ENCODE data around the gene GTPBP3.

GTPBP3 gene

GRCh38 chr19:17307876-17308377 is 29.4 kb upstream of the GTPBP3 start:
- Histone ChIP-seq H3K4me3 (ENCODE audit: low read depth, low read length) (no peak overlapping the region), H3K9me3 (ENCODE audit: severe bottlenecking) (no peaks in the 10 kb centered on the region), H3K27me3 (ENCODE audit: insufficient read depth, low read depth, severe bottlenecking) (no peaks in the 10 kb centered on the region), H3K27ac (no peak overlapping the region), H3K36me3 (peaks cover 7% of the 10 kb centered on the region)
- TF ChIP-seq, protein P1, sequence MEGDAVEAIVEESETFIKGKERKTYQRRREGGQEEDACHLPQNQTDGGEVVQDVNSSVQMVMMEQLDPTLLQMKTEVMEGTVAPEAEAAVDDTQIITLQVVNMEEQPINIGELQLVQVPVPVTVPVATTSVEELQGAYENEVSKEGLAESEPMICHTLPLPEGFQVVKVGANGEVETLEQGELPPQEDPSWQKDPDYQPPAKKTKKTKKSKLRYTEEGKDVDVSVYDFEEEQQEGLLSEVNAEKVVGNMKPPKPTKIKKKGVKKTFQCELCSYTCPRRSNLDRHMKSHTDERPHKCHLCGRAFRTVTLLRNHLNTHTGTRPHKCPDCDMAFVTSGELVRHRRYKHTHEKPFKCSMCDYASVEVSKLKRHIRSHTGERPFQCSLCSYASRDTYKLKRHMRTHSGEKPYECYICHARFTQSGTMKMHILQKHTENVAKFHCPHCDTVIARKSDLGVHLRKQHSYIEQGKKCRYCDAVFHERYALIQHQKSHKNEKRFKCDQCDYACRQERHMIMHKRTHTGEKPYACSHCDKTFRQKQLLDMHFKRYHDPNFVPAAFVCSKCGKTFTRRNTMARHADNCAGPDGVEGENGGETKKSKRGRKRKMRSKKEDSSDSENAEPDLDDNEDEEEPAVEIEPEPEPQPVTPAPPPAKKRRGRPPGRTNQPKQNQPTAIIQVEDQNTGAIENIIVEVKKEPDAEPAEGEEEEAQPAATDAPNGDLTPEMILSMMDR (IDR thresholded peaks at IDR 0.05; ENCODE audit: low read depth, low read length) = no peak
- DNase-seq = no peak

DNA sequence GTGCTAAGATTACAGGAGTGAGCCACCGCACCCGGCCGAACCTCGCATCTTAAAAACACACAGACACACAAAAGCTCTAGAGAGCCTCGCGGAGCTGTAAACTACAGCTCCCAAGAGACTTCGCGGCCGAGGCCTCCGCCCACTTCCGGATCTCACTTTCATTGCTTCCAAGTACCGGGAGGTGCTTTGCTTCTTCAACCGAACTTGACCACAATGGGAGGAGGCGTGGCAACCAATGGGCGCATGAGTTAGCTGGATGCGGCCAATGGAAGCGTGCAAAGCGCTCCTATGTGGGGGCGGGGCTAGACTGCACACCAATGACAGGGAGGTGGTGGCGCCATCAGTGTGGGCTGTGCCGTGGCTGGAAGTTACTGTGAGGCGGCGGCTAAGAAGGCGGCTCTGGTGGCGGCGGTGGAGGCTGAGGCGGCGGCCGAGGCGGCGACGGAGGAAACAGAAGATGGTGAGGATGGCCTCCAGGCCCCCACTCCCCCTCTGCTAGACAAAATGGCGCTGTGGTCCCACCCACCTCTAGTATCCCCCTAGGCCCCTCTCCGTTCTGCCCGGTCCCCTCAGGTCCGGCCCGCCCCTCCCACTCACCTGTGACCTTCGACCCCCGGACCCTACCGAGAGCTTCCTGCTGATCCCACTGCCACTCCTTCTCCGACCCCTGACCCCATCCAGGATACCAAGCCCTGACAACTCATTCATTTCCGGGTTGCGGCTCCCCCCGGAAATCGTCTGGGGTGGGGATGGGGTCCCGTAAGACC is 28.0 kb upstream of the GTPBP3 start, which contains the start of gene DDA1:
Gene DDA1 (plus strand): TSS at position 366 of the 767 bp plus-strand sequence. CDS start 92 bp downstream, at position 458.
- Histone ChIP-seq H3K27ac (peak within 1 kb of the TSS; percentile 78), H3K36me3 (peaks cover 13% of the 10 kb centered on the region), H3K4me3 (ENCODE audit: low read depth, low read length) (peak within 1 kb of the TSS; percentile 97), H3K9me3 (ENCODE audit: severe bottlenecking) (no peaks in the 10 kb centered on the region), H3K27me3 (ENCODE audit: insufficient read depth, low read depth, severe bottlenecking) (no peaks in the 10 kb centered on the region)
- TF ChIP-seq, protein P1 (IDR thresholded peaks at IDR 0.05; ENCODE audit: low read depth, low read length) = no peak
- DNase-seq = peak; percentile 100

- no peak for DNase-seq
- Histone ChIP-seq H3K36me3 (peaks cover 17% of the 10 kb centered on the region), H3K9me3 (ENCODE audit: severe bottlenecking) (no peaks in the 10 kb centered on the region), H3K27me3 (ENCODE audit: insufficient read depth, low read depth, severe bottlenecking) (no peaks in the 10 kb centered on the region), H3K4me3 (ENCODE audit: low read depth, low read length) (peak overlapping the region; percentile 97), H3K27ac (peak overlapping the region; percentile 78)
- TF ChIP-seq, protein P1 (IDR thresholded peaks at IDR 0.05; ENCODE audit: low read depth, low read length) = no peak
These were observed 27.3 kb upstream of the GTPBP3 start for GRCh38 chr19:17309965-17310461.

DNA sequence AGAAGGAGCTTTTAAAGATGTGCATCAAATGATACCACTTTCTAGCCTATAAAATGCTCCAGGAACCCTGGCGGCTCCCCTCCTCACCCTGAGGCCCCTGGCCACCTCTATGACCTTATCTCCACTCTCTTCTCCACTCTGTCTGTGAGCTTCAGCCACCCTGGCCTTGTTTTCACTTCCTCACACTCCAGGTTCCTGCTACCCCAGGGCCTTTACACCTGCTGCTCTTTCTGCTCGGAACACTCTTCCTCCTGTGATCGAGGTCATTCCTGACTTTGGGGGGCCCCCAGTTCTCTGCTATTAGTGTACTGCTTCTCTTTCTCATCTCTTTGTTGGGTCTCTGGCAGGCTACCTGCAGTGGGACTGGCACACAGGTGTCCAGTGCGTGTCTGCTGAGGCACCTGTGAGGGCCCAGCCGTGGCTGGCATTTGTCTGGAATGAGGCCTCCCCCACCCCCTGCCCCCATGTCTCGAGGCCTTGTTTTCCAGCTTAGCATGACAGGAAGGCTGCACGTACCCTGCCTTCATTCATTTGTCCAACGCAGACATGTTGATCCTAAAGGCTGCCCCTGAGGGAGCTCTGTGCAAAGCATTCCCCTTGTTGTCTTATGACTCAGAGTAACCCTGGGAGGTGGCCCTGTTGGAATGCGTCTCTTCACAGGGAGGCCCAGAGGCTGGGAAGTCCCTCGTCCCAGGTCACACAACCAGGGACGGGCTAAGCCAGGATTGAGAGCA is 25.7 kb upstream of the GTPBP3 start:
- H3K9me3 ChIP-seq (ENCODE audit: severe bottlenecking) = no peaks in the 10 kb centered on the region

GRCh38 chr19:17312189-17313113 is 24.9 kb upstream of the GTPBP3 start:
- peaks cover 28% of the 10 kb centered on the region for H3K36me3 ChIP-seq
- TF ChIP-seq, protein P1 (IDR thresholded peaks at IDR 0.05; ENCODE audit: low read depth, low read length) = no peak

More for the DNA sequence above, 25.7 kb upstream of the GTPBP3 start:
- no peak overlapping the region for H3K27ac ChIP-seq
- TF ChIP-seq, protein P1 (IDR thresholded peaks at IDR 0.05; ENCODE audit: low read depth, low read length) = no peak
- H3K4me3 ChIP-seq (ENCODE audit: low read depth, low read length) = no peak overlapping the region
- no peaks in the 10 kb centered on the region for H3K27me3 ChIP-seq (ENCODE audit: insufficient read depth, low read depth, severe bottlenecking)
- H3K36me3 ChIP-seq = peaks cover 28% of the 10 kb centered on the region
- no peak for DNase-seq

More at GRCh38 chr19:17312189-17313113, 24.9 kb upstream of the GTPBP3 start:
- H3K9me3 ChIP-seq (ENCODE audit: severe bottlenecking) = no peaks in the 10 kb centered on the region
- H3K27ac ChIP-seq = no peak overlapping the region
- no peak overlapping the region for H3K4me3 ChIP-seq (ENCODE audit: low read depth, low read length)
- no peak for DNase-seq
- H3K27me3 ChIP-seq (ENCODE audit: insufficient read depth, low read depth, severe bottlenecking) = no peaks in the 10 kb centered on the region

Data from WERI-Rb-1 (cell line).